ENCODE results near the gene CSPG4. TPM values are rescaled to one million over a fixed set of nuclear protein-coding genes. Genes with fewer than 3 reads are reported as not detected.

CSPG4 gene
- total and polyA plus RNA-seq, 8 donors = 1.8 to 44.6 (median 20.3) TPM

GRCh38 chr15:75661100-75661755 lies 51.4 kb downstream of the CSPG4 start:
- Histone ChIP-seq H3K27me3 (no peaks in the 10 kb centered on the region), H3K36me3 (peaks cover 24 to 50% (median 33%) of the 10 kb centered on the region in 4 donors), H3K4me3 (no peak overlapping the region), H3K9me3 (no peaks in the 10 kb centered on the region), H3K4me1 (peaks cover 50 to 83% (median 81%) of the 10 kb centered on the region in 4 donors), H3K27ac (peak overlapping the region; percentile 62 to 88 (median 84))
- intact Hi-C loops (cut with DNase I; ENCODE audit: low total_unique reads) = no loop called here
- peak; percentile 87 to 94 for DNase-seq
- 31 to 42% (median 33%) methylated on average over 12 to 14 of the region's 14 CpGs for WGBS, 5 donors
- TF ChIP-seq POLR2A (IDR thresholded peaks at IDR 0.05) = no peak
- TF ChIP-seq POLR2AphosphoS5 (IDR thresholded peaks at IDR 0.05) = peak; percentile 32 to 84 (median 69)
- TF ChIP-seq CTCF (IDR thresholded peaks at IDR 0.05) = no peak
- no peak for TF ChIP-seq EP300 (IDR thresholded peaks at IDR 0.05)

GRCh38 chr15:75659928-75660645 lies 52.6 kb downstream of the CSPG4 start:
- DNase-seq = no peak
- peaks cover 24 to 61% (median 42%) of the 10 kb centered on the region in 4 donors for H3K36me3 ChIP-seq
- no peak for TF ChIP-seq CTCF (IDR thresholded peaks at IDR 0.05)
- no peak for TF ChIP-seq EP300 (IDR thresholded peaks at IDR 0.05)
- TF ChIP-seq POLR2AphosphoS5 (IDR thresholded peaks at IDR 0.05) = no peak
- TF ChIP-seq POLR2A (IDR thresholded peaks at IDR 0.05) = no peak
- no peaks in the 10 kb centered on the region for H3K9me3 ChIP-seq
- 68 to 78% (median 71%) methylated on average over 17 of the region's 17 CpGs for WGBS, 5 donors
- intact Hi-C loops (cut with DNase I; ENCODE audit: low total_unique reads) = no loop called here
- H3K4me3 ChIP-seq = no peak overlapping the region
- H3K27ac ChIP-seq = peak overlapping the region; percentile 62 to 88 (median 84)
- no peaks in the 10 kb centered on the region for H3K27me3 ChIP-seq
- peaks cover 55 to 86% (median 81%) of the 10 kb centered on the region in 4 donors for H3K4me1 ChIP-seq

GRCh38 chr15:75659141-75659771 lies 53.4 kb downstream of the CSPG4 start:
- H3K4me3 ChIP-seq = no peak overlapping the region
- H3K9me3 ChIP-seq = no peaks in the 10 kb centered on the region
- DNase-seq = no peak
- WGBS, 5 donors = 69 to 81% (median 73%) methylated on average over 9 of the region's 9 CpGs
- peaks cover 24 to 67% (median 44%) of the 10 kb centered on the region in 4 donors for H3K36me3 ChIP-seq
- peak overlapping the region; percentile 7 to 88 (median 84) for H3K27ac ChIP-seq
- intact Hi-C loops (cut with DNase I; ENCODE audit: low total_unique reads) = no loop called here
- TF ChIP-seq POLR2A (IDR thresholded peaks at IDR 0.05) = no peak
- TF ChIP-seq POLR2AphosphoS5 (IDR thresholded peaks at IDR 0.05) = no peak
- TF ChIP-seq EP300 (IDR thresholded peaks at IDR 0.05) = no peak
- no peak for TF ChIP-seq CTCF (IDR thresholded peaks at IDR 0.05)
- H3K27me3 ChIP-seq = no peaks in the 10 kb centered on the region
- peaks cover 54 to 86% (median 80%) of the 10 kb centered on the region in 4 donors for H3K4me1 ChIP-seq

GRCh38 chr15:75656813-75657212 lies 55.8 kb downstream of the CSPG4 start:
- Histone ChIP-seq H3K36me3 (peaks cover 26 to 69% (median 51%) of the 10 kb centered on the region in 4 donors), H3K27me3 (no peaks in the 10 kb centered on the region), H3K27ac (peak overlapping the region in 1 of 5 donors; percentile 11), H3K9me3 (no peaks in the 10 kb centered on the region), H3K4me3 (no peak overlapping the region), H3K4me1 (peaks cover 63 to 86% (median 79%) of the 10 kb centered on the region in 4 donors)
- DNase-seq = no peak
- intact Hi-C loops (cut with DNase I; ENCODE audit: low total_unique reads) = no loop called here
- 91 to 98% (median 94%) methylated on average over 14 to 22 of the region's 22 CpGs for WGBS, 5 donors
- no peak for TF ChIP-seq CTCF (IDR thresholded peaks at IDR 0.05)
- no peak for TF ChIP-seq EP300 (IDR thresholded peaks at IDR 0.05)
- no peak for TF ChIP-seq POLR2AphosphoS5 (IDR thresholded peaks at IDR 0.05)
- TF ChIP-seq POLR2A (IDR thresholded peaks at IDR 0.05) = no peak
